SK-N-MC (cell line): ENCODE data around the gene CRISP3.

Experiments used
- DNase-seq: peaks from one replicate; pipeline ENCODE4 v3.0.0-alpha.2; 2011; ENCODE audit warnings: low read depth, low spot score
- H3K27ac ChIP-seq: fragments of 200-600 bp; sonication (generic); 2 replicates; pipeline ENCODE4 v1.5.1; 2016; ENCODE audit warnings: mixed run types
- H3K36me3 ChIP-seq: fragments of 200-600 bp; sonication (generic); 2 replicates; pipeline ENCODE4 v1.6.1; 2017; ENCODE audit warnings: antibody characterized with exemption, low read length, mixed read lengths; ENCODE audit not compliant: insufficient read depth
- H3K4me3 ChIP-seq: fragments of 200-600 bp; sonication (generic); 2 replicates; pipeline ENCODE4 v1.5.1; 2016
- H3K9ac ChIP-seq: fragments of 200-600 bp; sonication (generic); 2 replicates; pipeline ENCODE4 v1.8.0; 2017; ENCODE audit warnings: mixed run types, mixed read lengths; ENCODE audit not compliant: insufficient read length
- H3K9me3 ChIP-seq: fragments of 200-600 bp; sonication (generic); 2 replicates; pipeline ENCODE4 v1.6.1; 2017; ENCODE audit warnings: low read depth, mild to moderate bottlenecking, antibody characterized with exemption, low read length, moderate library complexity, mixed read lengths
- EZH2 ChIP-seq: fragments of 200-600 bp; sonication (generic); IDR thresholded peaks from one replicate; pipeline ENCODE4 v1.6.1; 2017; ENCODE audit warnings: antibody characterized with exemption
- FOXP2 ChIP-seq: optimal IDR thresholded peaks from 2 replicates; pipeline ENCODE3; 2011; ENCODE audit warnings: mild to moderate bottlenecking, moderate library complexity; ENCODE audit not compliant: insufficient read depth; ENCODE audit errors: extremely low read length, control extremely low read depth
- POLR2AphosphoS5 ChIP-seq: IDR thresholded peaks from 2 replicates; pipeline ENCODE4 v1.6.1; 2012; ENCODE audit warnings: mild to moderate bottlenecking, low read depth, low read length, borderline replicate concordance

The CRISP3 gene

GRCh38 chr6:49713346-49713745, 30.8 kb downstream of the CRISP3 start, which contains the start of gene CRISP2:
Gene CRISP2 (minus strand): TSS chr6:49713543. CDS start chr6:49709196, 4,347 bp downstream.
- no peak within 1 kb of the TSS for H3K27ac ChIP-seq
- no peaks in the 10 kb centered on the region for H3K9me3 ChIP-seq
- TF ChIP-seq FOXP2 (no peak), EZH2 (no peak), POLR2AphosphoS5 (no peak)
- no peak within 1 kb of the TSS for H3K9ac ChIP-seq
- H3K4me3 ChIP-seq: no peak within 1 kb of the TSS
- no peaks in the 10 kb centered on the region for H3K36me3 ChIP-seq
- no peak for DNase-seq

GRCh38 chr6:49698478-49698877, 45.7 kb downstream of the CRISP3 start:
- Histone ChIP-seq H3K9ac (no peak overlapping the region), H3K9me3 (peaks cover 4% of the 10 kb centered on the region; the same call in 1 of the 2 replicates), H3K36me3 (no peaks in the 10 kb centered on the region), H3K4me3 (no peak overlapping the region), H3K27ac (no peak overlapping the region)
- TF ChIP-seq FOXP2: no peak
- no peak for DNase-seq

- H3K9me3 ChIP-seq: no peaks in the 10 kb centered on the region
- H3K27ac ChIP-seq: no peak overlapping the region
- no peak overlapping the region for H3K9ac ChIP-seq
- H3K4me3 ChIP-seq: no peak overlapping the region
- no peak for TF ChIP-seq EZH2
- TF ChIP-seq FOXP2: no peak
- no peak for TF ChIP-seq POLR2AphosphoS5
- no peaks in the 10 kb centered on the region for H3K36me3 ChIP-seq
- no peak for DNase-seq
These were observed 50.7 kb downstream of the CRISP3 start for GRCh38 chr6:49693512-49693911.

GRCh38 chr6:49692534-49692933, 51.7 kb downstream of the CRISP3 start:
- H3K9me3 ChIP-seq: no peaks in the 10 kb centered on the region
- TF ChIP-seq EZH2 (no peak), FOXP2 (no peak), POLR2AphosphoS5 (no peak)
- no peaks in the 10 kb centered on the region for H3K36me3 ChIP-seq
- no peak overlapping the region for H3K9ac ChIP-seq
- DNase-seq: no peak
- H3K27ac ChIP-seq: no peak overlapping the region
- H3K4me3 ChIP-seq: no peak overlapping the region
